Measurements from ENCODE around the gene KLHL11.

GRCh38 chr17:41888332-41888965 is 23.2 kb upstream of the KLHL11 start:
- TF ChIP-seq TAF1 (conservative IDR thresholded peaks at IDR 0.05): no peak
- TF ChIP-seq CTCF (IDR thresholded peaks at IDR 0.05; ENCODE audit: low read depth, low read length, missing input control): no peak

Data from liver (tissue), 3 donors.